ENCODE measurements around the gene ABI2.
A peak's percentile ranks its signal among the peaks of the same experiment; 100 is the strongest.

The ABI2 gene

GRCh38 chr2:203327901-203328759, at the start of gene ABI2:
Gene ABI2, plus strand, starts transcription at chr2:203328394. Its CDS starts 121 bp downstream, at chr2:203328515.
- H4K20me1 ChIP-seq (ENCODE audit: insufficient read depth, low read length, poor library complexity, severe bottlenecking), result peaks cover 27% of the 10 kb centered on the region
- H3K4me3 ChIP-seq (ENCODE audit: low read length, poor library complexity, severe bottlenecking), result peak within 1 kb of the TSS; percentile 87
- TF ChIP-seq CTCF (conservative IDR thresholded peaks at IDR 0.05; ENCODE audit: low read length), result no peak
- TF ChIP-seq EZH2phosphoT487 (IDR thresholded peaks at IDR 0.05; ENCODE audit: borderline replicate concordance), result no peak
- H3K9ac ChIP-seq (ENCODE audit: low read depth, low read length, poor library complexity, severe bottlenecking), result peak within 1 kb of the TSS; percentile 87
- peaks cover 27% of the 10 kb centered on the region for H3K4me1 ChIP-seq (ENCODE audit: insufficient read depth, low read length, poor library complexity, severe bottlenecking)
- no peaks in the 10 kb centered on the region for H3K36me3 ChIP-seq (ENCODE audit: insufficient read depth, low read length)
- peaks cover 5% of the 10 kb centered on the region for H3K27me3 ChIP-seq (ENCODE audit: insufficient read depth, low read length, poor library complexity, severe bottlenecking)
- H3F3A ChIP-seq (ENCODE audit: low read depth), result peaks cover 3% of the 10 kb centered on the region
- no peaks in the 10 kb centered on the region for H3K9me3 ChIP-seq (ENCODE audit: insufficient read depth, low read depth, low read length)
- no peaks in the 10 kb centered on the region for H3K9me2 ChIP-seq (replicated peaks; ENCODE audit: low read depth, low read length)
- peaks cover 48% of the 10 kb centered on the region for H3K79me2 ChIP-seq (ENCODE audit: insufficient read depth, low read length)
- peak within 1 kb of the TSS; percentile 99 for H2AFZ ChIP-seq (ENCODE audit: low read length)
- H3K4me2 ChIP-seq (ENCODE audit: low read depth, low read length, poor library complexity, severe bottlenecking), result peak within 1 kb of the TSS; percentile 87

GRCh38 chr2:203279288-203279687, 48.9 kb upstream of the ABI2 start:
- no peaks in the 10 kb centered on the region for H4K20me1 ChIP-seq (ENCODE audit: insufficient read depth, low read length, poor library complexity, severe bottlenecking)
- no peaks in the 10 kb centered on the region for H3K79me2 ChIP-seq (ENCODE audit: insufficient read depth, low read length)
- no peak for TF ChIP-seq CTCF (conservative IDR thresholded peaks at IDR 0.05; ENCODE audit: low read length)
- H3K9me2 ChIP-seq (replicated peaks; ENCODE audit: low read depth, low read length), result no peaks in the 10 kb centered on the region
- H3K4me3 ChIP-seq (ENCODE audit: low read length, poor library complexity, severe bottlenecking), result no peak overlapping the region
- no peaks in the 10 kb centered on the region for H3K9me3 ChIP-seq (ENCODE audit: insufficient read depth, low read depth, low read length)
- H3K36me3 ChIP-seq (ENCODE audit: insufficient read depth, low read length), result peaks cover 44% of the 10 kb centered on the region; the same call in 1 of the 2 replicates
- no peaks in the 10 kb centered on the region for H3K4me1 ChIP-seq (ENCODE audit: insufficient read depth, low read length, poor library complexity, severe bottlenecking)
- H2AFZ ChIP-seq (ENCODE audit: low read length), result no peak overlapping the region
- H3K9ac ChIP-seq (ENCODE audit: low read depth, low read length, poor library complexity, severe bottlenecking), result no peak overlapping the region
- H3K4me2 ChIP-seq (ENCODE audit: low read depth, low read length, poor library complexity, severe bottlenecking), result no peak overlapping the region
- H3K27me3 ChIP-seq (ENCODE audit: insufficient read depth, low read length, poor library complexity, severe bottlenecking), result no peaks in the 10 kb centered on the region
- H3F3A ChIP-seq (ENCODE audit: low read depth), result no peaks in the 10 kb centered on the region

- no peaks in the 10 kb centered on the region for H3F3A ChIP-seq (ENCODE audit: low read depth)
- H3K36me3 ChIP-seq (ENCODE audit: insufficient read depth, low read length), result peaks cover 47% of the 10 kb centered on the region; the same call in 1 of the 2 replicates
Measured at GRCh38 chr2:203280428-203281064, 47.6 kb upstream of the ABI2 start.

More at GRCh38 chr2:203280428-203281064, 47.6 kb upstream of the ABI2 start:
- Histone ChIP-seq H3K4me3 (ENCODE audit: low read length, poor library complexity, severe bottlenecking) (no peak overlapping the region), H3K27me3 (ENCODE audit: insufficient read depth, low read length, poor library complexity, severe bottlenecking) (no peaks in the 10 kb centered on the region), H3K9ac (ENCODE audit: low read depth, low read length, poor library complexity, severe bottlenecking) (no peak overlapping the region), H4K20me1 (ENCODE audit: insufficient read depth, low read length, poor library complexity, severe bottlenecking) (no peaks in the 10 kb centered on the region), H3K9me3 (ENCODE audit: insufficient read depth, low read depth, low read length) (no peaks in the 10 kb centered on the region), H2AFZ (ENCODE audit: low read length) (no peak overlapping the region), H3K9me2 (replicated peaks; ENCODE audit: low read depth, low read length) (no peaks in the 10 kb centered on the region), H3K4me1 (ENCODE audit: insufficient read depth, low read length, poor library complexity, severe bottlenecking) (no peaks in the 10 kb centered on the region), H3K79me2 (ENCODE audit: insufficient read depth, low read length) (no peaks in the 10 kb centered on the region), H3K4me2 (ENCODE audit: low read depth, low read length, poor library complexity, severe bottlenecking) (no peak overlapping the region)
- TF ChIP-seq EZH2phosphoT487 (IDR thresholded peaks at IDR 0.05; ENCODE audit: borderline replicate concordance) (no peak), CTCF (conservative IDR thresholded peaks at IDR 0.05; ENCODE audit: low read length) (no peak)

All from Loucy (cell line).